GM12874 (cell line): ENCODE measurements around the gene FAM184B.
A peak's percentile ranks its signal among the peaks of the same experiment; 100 is the strongest.

ENCODE experiments used
- TF ChIP-seq, protein P1 (sequence below): IDR thresholded peaks from 2 replicates; pipeline ENCODE4 v1.5.1; 2011; ENCODE audit warnings: low read depth, mild to moderate bottlenecking, control low read depth, low read length, moderate library complexity; ENCODE audit not compliant: insufficient read depth

The FAM184B gene

DNA sequence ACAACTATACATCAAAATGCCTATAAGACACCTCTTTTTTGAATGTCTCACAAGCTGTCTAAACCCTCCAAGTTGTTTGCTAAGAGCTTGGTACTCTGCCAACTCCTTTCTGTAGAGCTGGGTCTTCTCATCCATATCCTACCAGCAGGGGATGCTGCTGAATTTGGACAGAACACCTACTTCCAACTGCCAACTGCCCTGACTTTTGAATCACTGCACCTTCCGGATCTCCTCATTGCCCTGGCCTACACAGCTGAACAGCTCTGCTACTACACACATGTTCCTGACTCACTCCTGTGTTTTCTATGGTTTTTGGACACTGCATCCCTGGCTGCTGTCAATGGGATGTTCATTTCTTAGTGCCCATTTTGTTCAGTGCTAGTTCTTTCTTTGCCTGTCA is 18.7 kb downstream of the FAM184B start:
- TF ChIP-seq, protein P1, sequence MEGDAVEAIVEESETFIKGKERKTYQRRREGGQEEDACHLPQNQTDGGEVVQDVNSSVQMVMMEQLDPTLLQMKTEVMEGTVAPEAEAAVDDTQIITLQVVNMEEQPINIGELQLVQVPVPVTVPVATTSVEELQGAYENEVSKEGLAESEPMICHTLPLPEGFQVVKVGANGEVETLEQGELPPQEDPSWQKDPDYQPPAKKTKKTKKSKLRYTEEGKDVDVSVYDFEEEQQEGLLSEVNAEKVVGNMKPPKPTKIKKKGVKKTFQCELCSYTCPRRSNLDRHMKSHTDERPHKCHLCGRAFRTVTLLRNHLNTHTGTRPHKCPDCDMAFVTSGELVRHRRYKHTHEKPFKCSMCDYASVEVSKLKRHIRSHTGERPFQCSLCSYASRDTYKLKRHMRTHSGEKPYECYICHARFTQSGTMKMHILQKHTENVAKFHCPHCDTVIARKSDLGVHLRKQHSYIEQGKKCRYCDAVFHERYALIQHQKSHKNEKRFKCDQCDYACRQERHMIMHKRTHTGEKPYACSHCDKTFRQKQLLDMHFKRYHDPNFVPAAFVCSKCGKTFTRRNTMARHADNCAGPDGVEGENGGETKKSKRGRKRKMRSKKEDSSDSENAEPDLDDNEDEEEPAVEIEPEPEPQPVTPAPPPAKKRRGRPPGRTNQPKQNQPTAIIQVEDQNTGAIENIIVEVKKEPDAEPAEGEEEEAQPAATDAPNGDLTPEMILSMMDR = peak; percentile 33; the same call in 1 of the 2 replicates

DNA sequence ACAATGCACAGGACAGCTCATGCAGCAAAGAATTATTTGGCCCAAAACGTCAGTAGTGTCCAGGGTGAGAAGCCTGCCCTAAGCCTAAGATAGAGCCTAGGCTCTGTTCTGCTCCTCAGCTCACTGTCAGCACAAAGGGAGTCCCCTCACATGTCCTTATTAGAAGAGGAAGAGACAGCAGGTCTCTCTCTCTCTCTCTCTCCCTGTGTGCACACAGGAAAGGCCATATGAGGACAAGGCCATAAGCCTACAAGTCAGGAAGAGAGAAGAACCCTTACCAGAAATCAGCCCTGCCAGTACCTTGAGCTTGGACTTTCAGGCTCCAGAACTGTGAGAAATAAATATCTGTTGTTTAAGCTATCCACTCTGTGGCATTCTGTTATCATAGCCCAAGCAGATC is 20.4 kb downstream of the FAM184B start:
- TF ChIP-seq, protein P1 = no peak

DNA sequence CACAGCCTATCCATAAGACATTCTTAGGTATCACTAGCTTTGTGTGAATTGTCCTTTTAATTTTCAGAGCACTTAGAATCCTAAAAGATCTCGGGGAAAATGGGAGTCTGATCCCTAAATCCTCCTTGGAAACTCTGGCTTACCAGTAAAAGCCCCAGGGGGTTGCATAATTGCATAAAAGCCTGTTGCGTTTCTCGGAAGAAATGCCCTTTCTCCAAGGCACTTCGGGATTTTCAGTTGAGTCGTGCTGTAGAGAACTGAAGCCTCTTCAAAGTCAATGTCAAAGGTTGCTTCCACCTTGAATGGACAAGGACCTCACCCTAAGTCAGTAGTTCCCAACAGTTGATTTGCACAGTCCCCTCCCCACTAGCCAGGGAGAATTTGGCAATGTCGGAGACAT is 20.8 kb downstream of the FAM184B start:
- TF ChIP-seq, protein P1 = no peak

GRCh38 chr4:17758485-17758884 is 22.9 kb downstream of the FAM184B start:
- TF ChIP-seq, protein P1 = no peak

DNA sequence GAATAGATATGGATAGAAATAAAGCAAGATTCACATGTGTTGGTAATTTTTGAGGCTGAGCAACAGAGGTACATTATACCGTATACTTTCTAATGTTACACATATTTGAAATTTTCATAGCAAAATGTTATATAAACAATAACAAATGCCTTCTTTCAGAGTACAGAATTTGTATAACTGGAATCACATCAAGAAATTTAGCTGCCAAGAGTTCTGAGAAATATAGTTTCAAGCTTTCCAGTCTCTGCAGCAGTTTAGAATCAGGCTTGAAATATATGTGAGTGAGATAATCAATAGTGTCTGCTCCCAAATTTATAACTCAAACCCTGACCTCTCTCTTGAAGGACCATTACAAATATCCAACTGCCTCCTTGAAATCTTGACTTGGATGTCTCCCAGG is 23.8 kb downstream of the FAM184B start:
- TF ChIP-seq, protein P1 = no peak

DNA sequence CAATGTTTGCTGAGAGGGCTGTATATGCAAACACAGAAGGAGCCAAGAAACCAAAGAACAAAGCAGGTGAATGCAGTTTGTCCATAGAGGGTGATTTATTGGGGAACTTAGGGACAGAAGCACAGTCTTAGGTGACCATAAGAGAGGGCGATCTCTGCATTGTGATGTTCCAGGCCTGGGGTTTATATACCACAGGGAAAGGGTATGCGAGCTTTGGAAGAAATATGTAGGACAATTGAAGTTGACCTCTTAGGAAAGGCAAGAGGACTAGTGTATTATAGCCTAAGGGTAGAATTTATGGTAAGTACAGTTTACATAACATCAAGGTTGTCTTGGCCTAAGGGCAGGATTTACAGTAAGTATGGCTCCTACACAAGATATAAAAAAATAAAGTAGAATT is 27.8 kb downstream of the FAM184B start:
- TF ChIP-seq, protein P1 = no peak

GRCh38 chr4:17740702-17741101 is 40.7 kb downstream of the FAM184B start:
- TF ChIP-seq, protein P1 = no peak

GRCh38 chr4:17736484-17736883 is 44.9 kb downstream of the FAM184B start:
- TF ChIP-seq, protein P1 = no peak
